PC-3 (cell line): ENCODE data around the gene NPAS2. TPM values are rescaled to one million over a fixed set of nuclear protein-coding genes. Genes with fewer than 3 reads are reported as not detected.

Experiments
- ATAC-seq: fragments of 200-7000 bp; cut with Tn5 transposase; 2 replicates; pipeline ENCODE4 v1.9.1; 2020; ENCODE audit warnings: mild to moderate bottlenecking, moderate library complexity
- BruUV-seq: library from RNA; stranded (reverse); fragments of 400-500 nt; replicated peaks from 2 replicates; lab custom pipeline; 2021; lab: Mats Ljungman, UMichigan
- CTCF ChIA-PET: fragments of 300-600 bp; sonication (Branson Sonifier 250); formaldehyde crosslinking; loops from one replicate; lab custom pipeline; 2022; ENCODE audit warnings: antibody characterized with exemption; lab: Charles Lee
- POLR2A ChIA-PET: fragments of 300-600 bp; sonication (Branson Sonifier 250); formaldehyde crosslinking; loops from one replicate; lab custom pipeline; 2022; ENCODE audit warnings: antibody characterized with exemption; ENCODE audit not compliant: unreplicated experiment; lab: Charles Lee
- DNase-seq: peaks from one replicate; pipeline ENCODE4 v3.0.0-alpha.2; 2015
- H2AFZ ChIP-seq: fragments of 300-600 bp; sonication (generic); 2 replicates; pipeline ENCODE4 v1.6.0; 2016; ENCODE audit warnings: antibody characterized with exemption, low read length
- H3F3A ChIP-seq: fragments of 300-600 bp; sonication (generic); one replicate; pipeline ENCODE4 v1.6.0; 2017; ENCODE audit warnings: antibody characterized with exemption, low read length, control low read depth, mild to moderate bottlenecking; ENCODE audit not compliant: unreplicated experiment
- H3K27ac ChIP-seq: fragments of 300-600 bp; sonication (generic); 2 replicates; pipeline ENCODE4 v1.5.1; 2016; ENCODE audit warnings: mild to moderate bottlenecking, low read length
- H3K27me3 ChIP-seq: fragments of 300-600 bp; sonication (generic); 2 replicates; pipeline ENCODE4 v1.6.1; 2016; ENCODE audit warnings: low read length, mixed read lengths
- H3K36me3 ChIP-seq: fragments of 300-600 bp; sonication (generic); 2 replicates; pipeline ENCODE4 v1.6.1; 2016; ENCODE audit warnings: low read depth, mixed run types, low read length, mixed read lengths
- H3K4me1 ChIP-seq: fragments of 300-600 bp; sonication (generic); 2 replicates; pipeline ENCODE4 v1.5.1; 2016; ENCODE audit warnings: low read length; ENCODE audit not compliant: insufficient read depth
- H3K4me2 ChIP-seq: fragments of 300-600 bp; sonication (generic); 2 replicates; pipeline ENCODE4 v1.6.0; 2016; ENCODE audit warnings: low read length
- H3K4me3 ChIP-seq: fragments of 300-600 bp; sonication (generic); 2 replicates; pipeline ENCODE4 v1.5.1; 2016; ENCODE audit warnings: mild to moderate bottlenecking, low read length, mixed read lengths
- H3K79me2 ChIP-seq: fragments of 300-600 bp; sonication (generic); 2 replicates; pipeline ENCODE4 v1.6.1; 2017; ENCODE audit warnings: low read length, mixed read lengths
- H3K9ac ChIP-seq: fragments of 300-600 bp; sonication (generic); 2 replicates; pipeline ENCODE4 v1.6.0; 2016; ENCODE audit warnings: mild to moderate bottlenecking, low read length
- H3K9me2 ChIP-seq: fragments of 300-600 bp; sonication (generic); replicated peaks from 2 replicates; pipeline ENCODE4 v1.6.1; 2016; ENCODE audit warnings: mixed run types, low read length, mixed read lengths
- H3K9me3 ChIP-seq: fragments of 300-600 bp; sonication (generic); 2 replicates; pipeline ENCODE4 v1.6.1; 2016; ENCODE audit warnings: low read length, mixed read lengths
- H4K20me1 ChIP-seq: fragments of 300-600 bp; sonication (generic); 2 replicates; pipeline ENCODE4 v1.6.1; 2016; ENCODE audit warnings: low read length, mixed read lengths
- CTCF ChIP-seq: fragments of 300-600 bp; sonication (generic); conservative IDR thresholded peaks from 2 replicates; pipeline ENCODE4 v1.5.1; 2017; ENCODE audit warnings: antibody characterized with exemption, low read depth, mild to moderate bottlenecking, low read length
- EZH2 ChIP-seq: fragments of 300-600 bp; sonication (generic); IDR thresholded peaks from one replicate; pipeline ENCODE4 v1.6.1; 2017; ENCODE audit warnings: antibody characterized with exemption, mild to moderate bottlenecking, low read length; ENCODE audit not compliant: unreplicated experiment
- EZH2phosphoT487 ChIP-seq: fragments of 300-600 bp; sonication (generic); IDR thresholded peaks from 2 replicates; pipeline ENCODE4 v1.6.1; 2018; ENCODE audit warnings: mild to moderate bottlenecking, antibody characterized with exemption, low read length, borderline replicate concordance
- intact Hi-C: fragments of 100-400 bp; cut with micrococcal nuclease; formaldehyde crosslinking; loops from 2 replicates; pipeline ENCODE4 v1.9.0; 2023
- total RNA-seq: library from RNA; depleted of rRNA; stranded (reverse); fragments of >200 nt; gene quantifications from 2 replicates; pipeline ENCODE4 v1.2.3, GENCODE V29; 2014

The NPAS2 gene
- total RNA-seq, 1 experiment from 2014 or later, result 55.4 TPM

- Histone ChIP-seq H3K4me2 (no peak overlapping the region), H3K79me2 (peaks cover 97% of the 10 kb centered on the region), H3K27me3 (no peaks in the 10 kb centered on the region), H3K4me1 (peaks cover 38% of the 10 kb centered on the region), H2AFZ (no peak overlapping the region), H3F3A (no peaks in the 10 kb centered on the region), H3K9ac (no peak overlapping the region), H3K27ac (no peak overlapping the region), H3K9me3 (peaks cover 5% of the 10 kb centered on the region), H3K36me3 (peaks cover 37% of the 10 kb centered on the region), H3K9me2 (no peaks in the 10 kb centered on the region), H3K4me3 (no peak overlapping the region), H4K20me1 (no peaks in the 10 kb centered on the region)
- intact Hi-C loops, result loop anchor here (5.0 kb wide), 1 partner anchor 136 kb away; no protein-coding TSS in a partner anchor
- no peak for ATAC-seq
- no TSS peak for BruUV-seq
- TF ChIP-seq EZH2, result no peak
- TF ChIP-seq EZH2phosphoT487, result no peak
- no peak for TF ChIP-seq CTCF
- DNase-seq, result no peak
- POLR2A ChIA-PET, result no interaction called here
- CTCF ChIA-PET, result no interaction called here
These were observed 48.1 kb downstream of the NPAS2 start for GRCh38 chr2:100868083-100868482.

- ChIA-PET POLR2A (no interaction called here), CTCF (no interaction called here)
- H3K9me2 ChIP-seq, result no peaks in the 10 kb centered on the region
- no peak overlapping the region for H2AFZ ChIP-seq
- H3K79me2 ChIP-seq, result peaks cover 95% of the 10 kb centered on the region
- peak overlapping the region; percentile 34 for H3K27ac ChIP-seq
- no peak overlapping the region for H3K4me3 ChIP-seq
- no peaks in the 10 kb centered on the region for H3K27me3 ChIP-seq
- intact Hi-C loops, result loop anchor here (5.0 kb wide), 1 partner anchor 137 kb away; no protein-coding TSS in a partner anchor
- peaks cover 5% of the 10 kb centered on the region for H3K9me3 ChIP-seq
- TF ChIP-seq CTCF, result no peak
- no peak for TF ChIP-seq EZH2phosphoT487
- no peak for TF ChIP-seq EZH2
- H3K36me3 ChIP-seq, result peaks cover 40% of the 10 kb centered on the region
- no peaks in the 10 kb centered on the region; the same call in 1 of the 2 replicates for H4K20me1 ChIP-seq
- ATAC-seq (no peak), DNase-seq (peak; percentile 20)
- H3K4me2 ChIP-seq, result no peak overlapping the region
- BruUV-seq, result no TSS peak
- H3K4me1 ChIP-seq, result peaks cover 38% of the 10 kb centered on the region
- H3F3A ChIP-seq, result no peaks in the 10 kb centered on the region
- H3K9ac ChIP-seq, result no peak overlapping the region
These were observed 49.2 kb downstream of the NPAS2 start for GRCh38 chr2:100869120-100869519.

- H3K27me3 ChIP-seq, result no peaks in the 10 kb centered on the region
- peaks cover 5% of the 10 kb centered on the region for H3K9me3 ChIP-seq
- peaks cover 42% of the 10 kb centered on the region for H3K36me3 ChIP-seq
- DNase-seq (peak; percentile 43), ATAC-seq (no peak; the same call in 1 of the 2 replicates)
- peaks cover 93% of the 10 kb centered on the region for H3K79me2 ChIP-seq
- intact Hi-C loops, result no loop called here
- BruUV-seq, result no TSS peak
- H3K4me2 ChIP-seq, result no peak overlapping the region
- H3K4me3 ChIP-seq, result no peak overlapping the region
- no peak overlapping the region for H2AFZ ChIP-seq
- TF ChIP-seq EZH2phosphoT487 (no peak), CTCF (peak; percentile 73)
- POLR2A ChIA-PET, result no interaction called here
- no peaks in the 10 kb centered on the region for H3F3A ChIP-seq
- H3K4me1 ChIP-seq, result peaks cover 27% of the 10 kb centered on the region
- H3K9me2 ChIP-seq, result no peaks in the 10 kb centered on the region
- no peak overlapping the region for H3K27ac ChIP-seq
- H3K9ac ChIP-seq, result no peak overlapping the region
- peaks cover 4% of the 10 kb centered on the region; the same call in 1 of the 2 replicates for H4K20me1 ChIP-seq
- CTCF ChIA-PET, result no interaction called here
These were observed 51.0 kb downstream of the NPAS2 start for GRCh38 chr2:100870652-100871531.
